AG04450 (cell line): ENCODE data around the gene ADAMTS16. TPM values are rescaled to one million over a fixed set of nuclear protein-coding genes. Genes with fewer than 3 reads are reported as not detected.

Source experiments
- CTCF ChIA-PET: fragments of 300-600, 350-600 bp; formaldehyde crosslinking; extraction: SDS; loops from one replicate; lab custom pipeline; 2022; ENCODE audit warnings: antibody characterized with exemption, inconsistent platforms; lab: Charles Lee
- POLR2A ChIA-PET: fragments of 350-600 bp; formaldehyde crosslinking; extraction: SDS; loops from one replicate; lab custom pipeline; 2021; ENCODE audit warnings: antibody characterized with exemption, inconsistent platforms; lab: Yijun Ruan, JAX
- DNase-seq: peaks from one replicate; pipeline ENCODE4 v3.0.0-alpha.2; 2011; ENCODE audit warnings: low read depth, low spot score
- H3K27ac ChIP-seq: one replicate; pipeline ENCODE4 v1.5.1; 2012; ENCODE audit warnings: low read depth, low read length, control low read depth
- H3K27me3 ChIP-seq: one replicate; pipeline ENCODE4 v1.6.0; 2012; ENCODE audit warnings: low read length; ENCODE audit not compliant: control insufficient read depth, insufficient read depth
- H3K4me3 ChIP-seq: 2 replicates; pipeline ENCODE4 v1.5.1; 2011; ENCODE audit warnings: mild to moderate bottlenecking, low read depth, low read length, control low read depth
- H3K9me3 ChIP-seq: 2 replicates; pipeline ENCODE4 v1.5.1; 2012; ENCODE audit warnings: low read length; ENCODE audit not compliant: control insufficient read depth, insufficient read depth
- CTCF ChIP-seq: IDR thresholded peaks from 2 replicates; pipeline ENCODE4 v1.5.1; 2011; ENCODE audit warnings: low read depth, low read length, control low read depth, inconsistent platforms
- polyA plus RNA-seq: library from polyadenylated mRNA; depleted of rRNA; stranded (reverse); fragments of >200 nt; gene quantifications from 2 replicates; pipeline ENCODE4 v1.2.3, GENCODE V29; 2011

Gene ADAMTS16
- polyA plus RNA-seq, 1 experiment, result 0.04 TPM

- H3K27ac ChIP-seq, result no peak overlapping the region
- POLR2A ChIA-PET, result no interaction called here
- no peak for TF ChIP-seq CTCF
- no peak overlapping the region for H3K4me3 ChIP-seq
- H3K27me3 ChIP-seq, result no peaks in the 10 kb centered on the region
- peaks cover 29% of the 10 kb centered on the region for H3K9me3 ChIP-seq
- DNase-seq, result no peak
- CTCF ChIA-PET, result no interaction called here
Observed at GRCh38 chr5:5315068-5315980, 175.2 kb downstream of the ADAMTS16 start.

GRCh38 chr5:5316334-5316733, 176.2 kb downstream of the ADAMTS16 start:
- Histone ChIP-seq H3K27ac (no peak overlapping the region), H3K9me3 (peaks cover 25% of the 10 kb centered on the region), H3K4me3 (no peak overlapping the region), H3K27me3 (no peaks in the 10 kb centered on the region)
- no peak for TF ChIP-seq CTCF
- CTCF ChIA-PET, result no interaction called here
- DNase-seq, result no peak
- POLR2A ChIA-PET, result no interaction called here

DNA sequence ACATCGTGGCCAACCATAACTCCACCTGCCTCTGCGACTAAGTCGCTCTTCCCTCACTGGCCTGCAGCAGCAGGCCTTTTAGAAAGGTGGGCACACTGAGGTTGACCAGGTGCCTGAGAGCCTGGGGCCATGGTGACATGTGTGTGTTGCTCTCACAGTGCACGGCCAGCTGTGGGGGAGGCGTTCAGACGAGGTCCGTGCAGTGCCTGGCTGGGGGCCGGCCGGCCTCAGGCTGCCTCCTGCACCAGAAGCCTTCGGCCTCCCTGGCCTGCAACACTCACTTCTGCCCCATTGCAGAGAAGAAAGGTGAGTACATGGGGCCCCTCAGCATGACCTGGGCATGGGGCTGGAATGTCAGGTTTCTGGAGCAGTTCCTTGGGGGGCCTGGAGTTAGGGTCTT, 177.8 kb downstream of the ADAMTS16 start:
- Histone ChIP-seq H3K27me3 (no peaks in the 10 kb centered on the region), H3K27ac (no peak overlapping the region), H3K9me3 (peaks cover 20% of the 10 kb centered on the region), H3K4me3 (no peak overlapping the region)
- no peak for DNase-seq
- CTCF ChIA-PET, result no interaction called here
- TF ChIP-seq CTCF, result no peak
- POLR2A ChIA-PET, result no interaction called here

- CTCF ChIA-PET, result no interaction called here
- Histone ChIP-seq H3K27me3 (no peaks in the 10 kb centered on the region), H3K4me3 (no peak overlapping the region), H3K27ac (no peak overlapping the region), H3K9me3 (peaks cover 17% of the 10 kb centered on the region)
- TF ChIP-seq CTCF, result no peak
- no peak for DNase-seq
- POLR2A ChIA-PET, result no interaction called here
Observed at GRCh38 chr5:5318426-5319190, 178.5 kb downstream of the ADAMTS16 start.
